NB4 (cell line): Measurements from ENCODE around the gene BECN2.

ENCODE experiments used
- DNase-seq: peaks from one replicate; pipeline ENCODE4 v3.0.0; 2010; ENCODE audit warnings: low read depth
- H3K4me3 ChIP-seq: one replicate; pipeline ENCODE4 v1.5.1; 2011; ENCODE audit warnings: mild to moderate bottlenecking, low read depth, low read length, moderate library complexity
- MYC ChIP-seq: IDR thresholded peaks from 2 replicates; pipeline ENCODE4 v1.6.1; 2011; ENCODE audit warnings: low read depth, low read length
- POLR2A ChIP-seq: IDR thresholded peaks from 2 replicates; pipeline ENCODE4 v1.6.1; 2011; ENCODE audit warnings: mild to moderate bottlenecking; ENCODE audit not compliant: insufficient read length; ENCODE audit errors: extremely low read depth
- TF ChIP-seq, protein P1 (sequence below): IDR thresholded peaks from one replicate; pipeline ENCODE4 v1.5.1; 2012; ENCODE audit warnings: low read depth, low read length
- TF ChIP-seq, protein P2 (sequence below): IDR thresholded peaks from 2 replicates; pipeline ENCODE4 v1.6.1; 2011; ENCODE audit warnings: low read depth, low read length

The BECN2 gene

DNA sequence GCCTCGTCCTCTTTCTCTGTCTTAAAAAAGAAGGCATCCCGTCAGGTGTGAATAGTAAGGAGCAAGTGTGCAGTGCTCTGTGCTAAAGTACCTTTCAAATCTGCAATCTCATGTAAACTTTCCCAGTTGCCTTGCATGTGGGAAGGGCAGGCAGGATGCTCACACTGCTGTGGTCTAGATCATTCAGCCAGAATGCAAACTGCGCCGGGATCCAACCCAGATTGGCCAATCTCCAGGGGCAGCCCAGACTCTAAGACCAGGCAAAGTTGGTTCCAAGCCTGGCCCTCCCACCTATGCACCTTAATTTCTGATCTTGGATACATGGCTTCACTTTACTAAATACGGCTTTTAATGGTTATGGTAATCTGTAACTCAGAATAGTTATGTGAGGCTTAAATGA lies 44.5 kb downstream of the BECN2 start:
- TF ChIP-seq, protein P1, sequence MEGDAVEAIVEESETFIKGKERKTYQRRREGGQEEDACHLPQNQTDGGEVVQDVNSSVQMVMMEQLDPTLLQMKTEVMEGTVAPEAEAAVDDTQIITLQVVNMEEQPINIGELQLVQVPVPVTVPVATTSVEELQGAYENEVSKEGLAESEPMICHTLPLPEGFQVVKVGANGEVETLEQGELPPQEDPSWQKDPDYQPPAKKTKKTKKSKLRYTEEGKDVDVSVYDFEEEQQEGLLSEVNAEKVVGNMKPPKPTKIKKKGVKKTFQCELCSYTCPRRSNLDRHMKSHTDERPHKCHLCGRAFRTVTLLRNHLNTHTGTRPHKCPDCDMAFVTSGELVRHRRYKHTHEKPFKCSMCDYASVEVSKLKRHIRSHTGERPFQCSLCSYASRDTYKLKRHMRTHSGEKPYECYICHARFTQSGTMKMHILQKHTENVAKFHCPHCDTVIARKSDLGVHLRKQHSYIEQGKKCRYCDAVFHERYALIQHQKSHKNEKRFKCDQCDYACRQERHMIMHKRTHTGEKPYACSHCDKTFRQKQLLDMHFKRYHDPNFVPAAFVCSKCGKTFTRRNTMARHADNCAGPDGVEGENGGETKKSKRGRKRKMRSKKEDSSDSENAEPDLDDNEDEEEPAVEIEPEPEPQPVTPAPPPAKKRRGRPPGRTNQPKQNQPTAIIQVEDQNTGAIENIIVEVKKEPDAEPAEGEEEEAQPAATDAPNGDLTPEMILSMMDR = no peak
- TF ChIP-seq MYC (no peak), POLR2A (no peak)
- TF ChIP-seq, protein P2, sequence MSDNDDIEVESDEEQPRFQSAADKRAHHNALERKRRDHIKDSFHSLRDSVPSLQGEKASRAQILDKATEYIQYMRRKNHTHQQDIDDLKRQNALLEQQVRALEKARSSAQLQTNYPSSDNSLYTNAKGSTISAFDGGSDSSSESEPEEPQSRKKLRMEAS = no peak
- H3K4me3 ChIP-seq = no peak overlapping the region
- no peak for DNase-seq

DNA sequence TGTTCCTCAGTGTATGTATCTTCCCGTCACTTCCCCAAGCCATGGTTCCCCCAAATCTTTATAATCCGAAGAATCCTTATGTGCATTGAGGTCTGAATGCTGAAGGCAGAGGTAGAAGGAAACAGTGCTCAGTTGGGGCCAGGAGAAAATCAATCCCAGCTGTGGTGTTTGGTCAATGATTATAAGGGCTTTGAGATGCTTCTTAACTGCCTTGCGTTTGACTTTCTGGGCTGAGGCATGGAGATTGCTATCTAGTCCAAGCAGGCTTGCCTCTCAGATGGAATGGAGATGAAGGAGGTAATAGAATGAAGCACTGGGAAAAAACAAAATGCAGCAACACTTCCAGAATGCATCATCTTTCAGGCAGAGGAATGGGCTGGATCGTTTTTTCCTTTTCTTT lies 44.9 kb downstream of the BECN2 start:
- DNase-seq = no peak
- TF ChIP-seq, protein P1 = no peak
- TF ChIP-seq POLR2A (no peak), MYC (no peak)
- no peak overlapping the region for H3K4me3 ChIP-seq

DNA sequence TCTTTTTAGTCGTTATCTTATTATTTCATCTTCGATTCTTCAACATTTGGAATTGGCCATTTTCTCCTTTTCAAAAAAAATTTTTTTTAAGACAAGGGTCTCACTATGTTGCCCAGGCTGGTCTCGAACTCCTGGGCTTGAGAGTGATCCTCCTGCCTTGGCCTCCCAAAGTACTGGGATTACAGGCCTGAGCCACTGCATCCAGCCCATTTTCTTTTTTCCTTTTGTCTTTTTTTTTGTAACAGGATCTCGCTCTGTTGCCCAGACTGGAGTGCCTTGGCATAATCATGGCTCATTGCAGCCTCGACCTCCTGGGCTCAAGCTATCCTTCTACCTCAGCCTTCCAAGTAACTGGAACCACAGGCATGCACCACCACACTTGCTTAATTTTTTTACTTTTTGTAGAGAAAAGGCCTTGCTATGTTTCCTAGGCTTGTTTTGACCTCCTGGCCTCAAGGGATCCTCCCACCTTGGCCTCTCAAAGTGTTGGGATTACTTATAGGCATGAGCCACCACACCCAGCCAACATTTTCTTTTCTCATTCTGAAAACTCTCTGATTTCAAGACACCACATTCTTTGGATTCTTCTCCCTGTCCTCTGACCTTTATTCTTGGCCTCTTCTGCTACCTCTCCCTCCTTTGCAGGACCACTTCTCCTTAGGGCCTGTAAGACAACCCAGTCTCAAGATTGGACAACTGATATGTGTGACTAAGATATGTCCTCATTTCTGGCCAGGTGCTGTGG lies 47.4 kb downstream of the BECN2 start:
- DNase-seq = no peak
- no peak overlapping the region for H3K4me3 ChIP-seq

DNA sequence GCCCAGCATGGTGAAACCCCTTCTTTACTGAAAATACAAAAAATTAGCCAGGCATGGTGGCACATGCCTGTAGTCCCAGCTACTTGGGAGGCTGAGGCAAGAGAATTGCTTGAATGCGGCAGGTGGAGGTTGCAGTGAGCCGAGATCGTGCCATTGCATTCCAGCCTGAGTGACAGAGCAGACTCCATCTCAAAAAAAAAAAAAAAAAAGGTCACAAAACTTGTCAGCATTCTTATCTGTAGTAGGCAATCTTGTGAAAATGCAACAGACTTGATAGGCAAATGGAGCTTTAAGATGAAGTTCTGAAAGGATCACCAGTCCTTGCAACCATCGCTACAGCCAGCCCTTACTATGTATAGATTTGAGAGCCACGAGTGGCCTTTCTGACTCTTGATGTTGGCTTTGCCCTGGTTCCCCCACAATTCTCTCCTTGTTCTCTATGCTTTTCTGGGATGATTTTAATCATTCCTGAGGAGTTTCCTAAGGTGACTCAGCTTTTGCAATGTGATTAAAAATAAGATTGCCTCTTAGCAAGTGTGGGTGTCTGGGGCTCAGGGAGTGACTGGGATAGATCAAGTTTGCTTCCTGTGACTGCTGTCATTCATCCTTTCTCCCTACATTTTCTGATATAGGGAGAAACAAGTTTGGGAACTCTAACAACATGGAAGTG lies 48.4 kb downstream of the BECN2 start:
- no peak overlapping the region for H3K4me3 ChIP-seq
- TF ChIP-seq, protein P2 = no peak
- TF ChIP-seq POLR2A = no peak
- no peak for TF ChIP-seq MYC
- TF ChIP-seq, protein P1 = no peak
- DNase-seq = no peak

More for the DNA sequence above, 47.4 kb downstream of the BECN2 start:
- TF ChIP-seq MYC = no peak
- TF ChIP-seq, protein P1 = no peak
- TF ChIP-seq POLR2A = no peak
- TF ChIP-seq, protein P2 = no peak

DNA sequence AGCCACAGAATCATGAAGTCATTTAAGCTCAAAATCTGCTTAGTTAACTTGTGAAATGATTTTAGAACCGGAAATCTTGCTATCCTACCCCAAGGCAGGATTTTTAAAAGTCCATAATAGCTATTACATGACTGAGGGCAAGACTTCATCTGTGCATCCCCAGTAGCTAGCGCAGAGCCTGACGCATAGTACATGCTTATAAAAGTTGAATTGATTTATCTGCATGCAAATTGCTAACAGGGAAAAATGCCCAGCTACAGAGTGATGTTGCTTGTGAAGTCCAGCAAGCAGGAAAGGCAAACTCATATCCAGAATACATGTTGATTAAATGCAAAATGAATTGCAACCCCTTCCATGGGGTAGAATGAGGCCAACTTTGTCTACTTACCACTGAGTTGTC lies 49.4 kb downstream of the BECN2 start:
- TF ChIP-seq, protein P1 = no peak
- TF ChIP-seq, protein P2 = no peak
- TF ChIP-seq MYC = no peak
- H3K4me3 ChIP-seq = no peak overlapping the region
- DNase-seq = no peak
